GM23248 (cell line): ENCODE measurements around the gene NFX1.

Experiments
- EZH2 ChIP-seq: fragments of 200-600 bp; sonication (generic); IDR thresholded peaks from 2 replicates; pipeline ENCODE4 v1.6.1; 2018; ENCODE audit warnings: antibody characterized with exemption, mild to moderate bottlenecking; ENCODE audit not compliant: insufficient read depth, poor library complexity, severe bottlenecking
- EZH2phosphoT487 ChIP-seq: fragments of 200-600 bp; sonication (generic); IDR thresholded peaks from 2 replicates; pipeline ENCODE4 v1.6.1; 2018; ENCODE audit warnings: antibody characterized with exemption, moderate library complexity, mild to moderate bottlenecking, low read depth; ENCODE audit not compliant: insufficient read depth

DNA sequence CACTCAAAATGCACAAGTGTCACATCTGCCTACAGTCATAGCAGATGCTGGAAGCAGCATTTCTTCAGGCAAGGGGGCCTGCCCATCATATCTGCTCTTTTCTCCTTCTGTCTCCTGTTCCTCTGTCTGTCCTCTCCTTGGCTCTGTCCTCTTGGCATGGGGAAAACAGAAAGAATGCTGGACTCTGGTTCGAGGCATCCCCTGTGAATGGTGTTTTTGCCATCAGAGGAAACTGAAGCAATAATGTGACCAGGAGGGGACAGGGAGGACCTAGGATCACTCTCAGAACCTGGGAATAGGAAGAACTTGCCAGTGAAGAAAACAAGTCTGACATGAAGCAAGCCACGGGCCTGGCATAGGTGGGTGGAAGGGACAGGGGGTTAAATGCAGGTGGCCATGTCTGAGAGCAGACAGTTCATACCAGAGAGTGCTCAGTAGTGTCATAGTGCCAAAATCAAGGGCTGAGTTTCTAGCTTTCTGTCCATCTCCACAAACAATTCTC, 76.7 kb downstream of the NFX1 start:
- TF ChIP-seq EZH2 (no peak), EZH2phosphoT487 (no peak)
